ENCODE data around the gene MAPK1. TPM values are rescaled to one million over a fixed set of nuclear protein-coding genes. Genes with fewer than 3 reads are reported as not detected.
"Not testable (repeated sequence)": the region's sequence is repeated elsewhere in the genome, so short reads cannot be mapped to it uniquely, and the experiment has no call there.

MAPK1 gene
- total RNA-seq, 6 experiments from 2014 or later, result 140 to 178 (median 160) TPM

DNA sequence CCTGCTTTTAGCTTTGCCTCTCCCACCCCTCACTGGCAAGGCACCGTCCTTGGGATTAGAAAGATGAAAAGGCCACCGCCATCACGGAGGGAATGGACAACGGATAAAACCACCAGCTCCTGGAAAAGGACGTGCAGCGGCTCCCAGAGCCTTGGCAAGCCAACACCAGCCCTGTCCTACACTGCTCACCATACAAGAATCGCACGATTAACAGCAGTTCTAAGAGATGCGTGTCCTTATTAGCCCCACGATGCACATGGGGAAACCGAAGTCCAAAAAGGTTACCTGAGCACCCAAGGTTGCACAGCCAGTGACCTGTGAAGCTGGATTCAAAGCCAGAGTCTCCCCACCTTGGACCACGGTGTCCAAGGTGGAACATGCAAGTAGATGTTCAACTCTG, 139.2 kb downstream of the MAPK1 start:
- Mint-ChIP-seq H3K4me3 (no peak overlapping the region), H3K9me3 (no peaks in the 10 kb centered on the region), H3K27ac (no peak overlapping the region), H3K27me3 (ENCODE audit: insufficient read depth) (peaks cover 23% of the 10 kb centered on the region), H3K4me1 (ENCODE audit: low read depth) (no peaks in the 10 kb centered on the region), H3K36me3 (ENCODE audit: low read depth) (no peaks in the 10 kb centered on the region)
- TF ChIP-seq CTCF (IDR thresholded peaks at IDR 0.05), result no peak
- DNase-seq, result no peak

DNA sequence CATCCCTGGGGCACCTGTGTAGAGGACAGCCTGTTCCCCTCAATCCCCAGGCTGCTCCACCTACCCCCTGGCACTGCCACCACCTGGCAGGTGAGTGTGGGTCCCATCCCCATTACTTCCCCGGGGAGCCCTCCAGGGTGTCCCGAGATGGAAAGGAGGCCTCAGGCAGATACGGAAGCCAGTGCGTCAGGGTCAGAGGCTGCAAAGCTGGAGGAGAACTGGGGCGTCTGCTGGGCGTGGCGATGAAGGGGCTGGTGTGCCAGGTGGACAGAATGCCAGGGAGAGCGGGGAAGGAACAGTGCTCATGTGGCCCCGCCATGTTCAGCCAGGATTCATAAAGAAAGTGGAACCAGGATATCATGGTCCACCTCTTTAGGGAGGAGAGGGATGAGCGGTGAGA, 139.7 kb downstream of the MAPK1 start:
- Mint-ChIP-seq H3K36me3 (ENCODE audit: low read depth) (no peaks in the 10 kb centered on the region), H3K4me1 (ENCODE audit: low read depth) (no peaks in the 10 kb centered on the region), H3K27me3 (ENCODE audit: insufficient read depth) (peaks cover 23% of the 10 kb centered on the region), H3K9me3 (no peaks in the 10 kb centered on the region), H3K4me3 (no peak overlapping the region), H3K27ac (no peak overlapping the region)
- TF ChIP-seq CTCF (IDR thresholded peaks at IDR 0.05), result no peak
- DNase-seq, result no peak

DNA sequence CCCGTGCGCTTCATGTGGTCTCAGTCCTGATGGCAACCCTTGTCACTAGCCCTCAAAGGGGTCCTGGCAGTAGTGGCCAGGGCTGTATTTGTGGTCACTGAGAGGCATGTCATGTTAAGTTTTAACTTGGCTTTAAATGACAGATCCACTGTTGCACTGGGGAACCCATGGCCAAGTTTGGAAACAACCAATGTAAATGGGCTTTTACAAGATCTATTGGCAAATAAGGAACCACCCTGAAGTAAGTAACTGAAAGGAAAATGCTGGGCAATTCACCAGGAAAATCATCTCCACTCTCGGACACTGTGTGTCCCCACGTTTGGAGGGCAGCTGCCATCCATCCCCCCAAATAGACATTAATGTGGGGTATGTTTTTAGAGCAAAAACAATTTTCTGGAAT, 140.3 kb downstream of the MAPK1 start:
- peaks cover 19% of the 10 kb centered on the region for H3K27me3 Mint-ChIP-seq (ENCODE audit: insufficient read depth)
- TF ChIP-seq CTCF (IDR thresholded peaks at IDR 0.05), result no peak
- no peak overlapping the region for H3K27ac Mint-ChIP-seq
- H3K4me1 Mint-ChIP-seq (ENCODE audit: low read depth), result no peaks in the 10 kb centered on the region
- H3K36me3 Mint-ChIP-seq (ENCODE audit: low read depth), result no peaks in the 10 kb centered on the region
- no peak overlapping the region for H3K4me3 Mint-ChIP-seq
- no peak for DNase-seq
- H3K9me3 Mint-ChIP-seq, result no peaks in the 10 kb centered on the region

- Mint-ChIP-seq H3K4me1 (ENCODE audit: low read depth) (no peaks in the 10 kb centered on the region), H3K27ac (no peak overlapping the region)
- peak; percentile 62 for TF ChIP-seq CTCF (IDR thresholded peaks at IDR 0.05)
Observed at GRCh38 chr22:21726650-21727049, 140.8 kb downstream of the MAPK1 start.

GRCh38 chr22:21725956-21726649, 141.3 kb downstream of the MAPK1 start:
- Mint-ChIP-seq H3K4me3 (no peak overlapping the region), H3K27ac (no peak overlapping the region), H3K9me3 (no peaks in the 10 kb centered on the region), H3K4me1 (ENCODE audit: low read depth) (no peaks in the 10 kb centered on the region), H3K36me3 (ENCODE audit: low read depth) (no peaks in the 10 kb centered on the region), H3K27me3 (ENCODE audit: insufficient read depth) (peaks cover 15% of the 10 kb centered on the region)
- no peak for TF ChIP-seq CTCF (IDR thresholded peaks at IDR 0.05)
- no peak for DNase-seq

More at GRCh38 chr22:21726650-21727049, 140.8 kb downstream of the MAPK1 start:
- no peak overlapping the region for H3K4me3 Mint-ChIP-seq
- no peaks in the 10 kb centered on the region for H3K9me3 Mint-ChIP-seq
- H3K27me3 Mint-ChIP-seq (ENCODE audit: insufficient read depth), result peaks cover 19% of the 10 kb centered on the region
- H3K36me3 Mint-ChIP-seq (ENCODE audit: low read depth), result no peaks in the 10 kb centered on the region
- DNase-seq, result no peak

GRCh38 chr22:21724496-21724895, 142.9 kb downstream of the MAPK1 start:
- H3K4me1 Mint-ChIP-seq (ENCODE audit: low read depth); H3K36me3 Mint-ChIP-seq (ENCODE audit: low read depth); H3K4me3 Mint-ChIP-seq; DNase-seq; H3K27ac Mint-ChIP-seq; H3K9me3 Mint-ChIP-seq: not testable (repeated sequence)
- peaks cover 15% of the 10 kb centered on the region for H3K27me3 Mint-ChIP-seq (ENCODE audit: insufficient read depth)

DNA sequence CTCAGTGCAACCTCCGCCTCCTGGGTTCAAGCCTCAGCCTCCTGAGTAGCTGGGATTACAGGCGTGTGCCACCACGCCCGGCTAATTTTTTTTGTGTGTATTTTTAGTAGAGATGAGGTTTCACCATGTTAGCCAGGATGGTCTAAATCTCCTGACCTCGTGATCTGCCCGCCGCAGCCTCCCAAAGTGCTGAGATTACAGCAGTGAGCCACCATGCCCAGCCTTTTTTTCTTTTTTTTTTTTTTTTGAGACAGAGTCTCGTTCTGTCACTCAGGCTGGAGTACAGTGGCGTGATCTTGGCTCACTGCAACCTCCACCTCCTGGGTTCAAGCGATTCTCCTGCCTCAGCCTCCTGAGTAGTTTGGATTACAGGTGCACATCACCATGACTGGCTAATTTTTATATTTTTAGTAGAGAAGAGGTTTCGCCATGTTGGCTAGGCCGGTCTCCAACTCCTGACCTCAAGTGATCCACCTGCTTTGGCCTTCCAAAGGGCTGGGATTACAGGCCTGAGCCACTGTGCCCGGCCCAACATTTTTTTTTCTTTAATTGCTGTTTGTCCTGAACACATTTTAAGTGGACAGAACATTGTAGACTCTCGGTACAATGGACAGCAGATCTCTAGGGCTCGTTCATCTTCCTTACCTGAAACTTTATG, 146.1 kb downstream of the MAPK1 start:
- H3K4me1 Mint-ChIP-seq (ENCODE audit: low read depth); H3K9me3 Mint-ChIP-seq; H3K27ac Mint-ChIP-seq; H3K36me3 Mint-ChIP-seq (ENCODE audit: low read depth); H3K4me3 Mint-ChIP-seq; DNase-seq: not testable (repeated sequence)
- peaks cover 11% of the 10 kb centered on the region for H3K27me3 Mint-ChIP-seq (ENCODE audit: insufficient read depth)

DNA sequence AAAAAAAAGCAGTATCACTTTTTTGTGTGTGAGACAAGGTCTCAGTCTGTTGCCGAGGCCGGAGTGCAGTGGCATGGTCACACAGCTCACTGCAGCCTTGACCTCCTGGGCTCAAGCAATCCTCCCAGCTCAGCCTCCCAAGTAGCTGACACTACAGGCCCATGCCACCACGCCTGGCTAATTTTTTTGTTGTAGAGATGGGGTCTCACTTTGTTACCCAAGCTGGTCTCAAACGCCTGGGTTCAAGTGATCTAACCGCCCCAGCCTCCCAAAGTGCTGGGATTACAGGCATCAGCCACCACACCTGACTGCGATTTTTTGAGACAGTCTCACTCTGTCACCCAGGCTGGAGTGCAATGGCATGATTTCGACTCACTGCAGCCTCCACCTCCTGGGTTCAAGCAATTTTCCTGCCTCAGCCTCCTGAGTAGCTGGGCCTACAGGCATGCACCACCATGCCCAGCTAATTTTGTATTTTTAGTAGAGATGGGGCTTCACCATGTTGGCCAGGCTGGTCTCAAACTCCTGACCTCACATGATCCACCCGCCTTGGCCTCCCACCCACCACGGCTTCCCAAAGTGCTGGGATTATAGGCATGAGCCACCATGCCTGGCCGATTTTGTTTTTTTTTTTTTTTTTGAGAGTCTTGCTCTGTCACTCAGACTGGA, 147.1 kb downstream of the MAPK1 start:
- not testable (repeated sequence) for H3K27ac Mint-ChIP-seq; H3K4me3 Mint-ChIP-seq; DNase-seq; H3K9me3 Mint-ChIP-seq; H3K36me3 Mint-ChIP-seq (ENCODE audit: low read depth); H3K4me1 Mint-ChIP-seq (ENCODE audit: low read depth)
- H3K27me3 Mint-ChIP-seq (ENCODE audit: insufficient read depth), result peaks cover 11% of the 10 kb centered on the region
